OCI-LY3 (cell line): ENCODE data around the gene APOA1.

Experiments
- EZH2phosphoT487 ChIP-seq: fragments of 200-600 bp; shearing (Covaris generic); IDR thresholded peaks from 2 replicates; pipeline ENCODE4 v1.6.1; 2018; ENCODE audit warnings: antibody characterized with exemption, mixed run types, low read depth
- TF ChIP-seq, protein P1 (sequence below): fragments of 200-600, 300-600 bp; sonication (generic); IDR thresholded peaks from 2 replicates; pipeline ENCODE4 v1.5.1; 2014; ENCODE audit warnings: antibody characterized with exemption, low read length, low read depth

DNA sequence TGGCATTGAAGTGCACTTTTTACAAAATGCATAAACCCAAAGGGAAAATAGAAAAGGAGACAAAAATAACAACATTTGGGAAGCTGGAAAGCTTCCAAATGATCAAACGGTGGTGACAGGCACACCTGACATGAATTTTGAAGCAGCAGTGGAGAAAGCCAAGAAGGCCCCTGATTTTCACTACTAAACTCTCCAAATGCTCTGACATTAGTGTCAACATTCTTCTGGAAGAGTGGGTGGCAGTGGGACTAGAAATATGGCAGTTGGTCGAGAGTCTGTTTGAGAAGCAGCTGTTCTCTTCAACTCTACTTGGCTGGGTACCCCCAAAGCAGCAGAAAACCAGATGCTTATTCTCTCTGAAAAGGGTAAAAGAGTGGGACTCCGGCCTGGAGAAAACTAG lies 33.4 kb downstream of the APOA1 start:
- TF ChIP-seq, protein P1, sequence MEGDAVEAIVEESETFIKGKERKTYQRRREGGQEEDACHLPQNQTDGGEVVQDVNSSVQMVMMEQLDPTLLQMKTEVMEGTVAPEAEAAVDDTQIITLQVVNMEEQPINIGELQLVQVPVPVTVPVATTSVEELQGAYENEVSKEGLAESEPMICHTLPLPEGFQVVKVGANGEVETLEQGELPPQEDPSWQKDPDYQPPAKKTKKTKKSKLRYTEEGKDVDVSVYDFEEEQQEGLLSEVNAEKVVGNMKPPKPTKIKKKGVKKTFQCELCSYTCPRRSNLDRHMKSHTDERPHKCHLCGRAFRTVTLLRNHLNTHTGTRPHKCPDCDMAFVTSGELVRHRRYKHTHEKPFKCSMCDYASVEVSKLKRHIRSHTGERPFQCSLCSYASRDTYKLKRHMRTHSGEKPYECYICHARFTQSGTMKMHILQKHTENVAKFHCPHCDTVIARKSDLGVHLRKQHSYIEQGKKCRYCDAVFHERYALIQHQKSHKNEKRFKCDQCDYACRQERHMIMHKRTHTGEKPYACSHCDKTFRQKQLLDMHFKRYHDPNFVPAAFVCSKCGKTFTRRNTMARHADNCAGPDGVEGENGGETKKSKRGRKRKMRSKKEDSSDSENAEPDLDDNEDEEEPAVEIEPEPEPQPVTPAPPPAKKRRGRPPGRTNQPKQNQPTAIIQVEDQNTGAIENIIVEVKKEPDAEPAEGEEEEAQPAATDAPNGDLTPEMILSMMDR: no peak
- no peak for TF ChIP-seq EZH2phosphoT487
